Glomerular visceral epithelial cell (primary cell): ENCODE measurements around the gene FANCL.
"Not testable (repeated sequence)": the region's sequence is repeated elsewhere in the genome, so short reads cannot be mapped to it uniquely, and the experiment has no call there.

Experiments used
- DNase-seq: peaks from one replicate; pipeline ENCODE4 v3.0.0-alpha.2; 2016; ENCODE audit errors: extremely low spot score

The FANCL gene

DNA sequence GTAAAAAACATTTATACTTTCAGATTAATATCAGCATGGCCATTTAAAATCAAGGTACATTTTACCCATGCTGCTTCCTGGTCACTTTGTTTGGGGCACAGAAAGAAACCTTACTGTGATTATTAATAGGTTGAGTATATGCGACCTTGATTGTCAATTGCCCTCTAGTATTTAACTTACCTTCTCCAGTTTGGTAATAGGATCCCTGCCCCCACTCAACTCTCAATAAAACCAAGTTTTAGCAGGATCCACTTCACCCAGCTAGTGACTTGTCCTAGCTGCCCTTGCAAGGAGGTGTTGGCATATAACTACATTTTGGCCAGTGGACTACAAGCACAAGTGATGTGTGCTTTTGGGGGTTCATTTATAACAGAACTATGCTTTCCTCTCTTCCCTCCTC lies 34.3 kb downstream of the FANCL start:
- DNase-seq: no peak

GRCh38 chr2:58204195-58204959 lies 36.7 kb downstream of the FANCL start:
- no peak for DNase-seq

GRCh38 chr2:58203018-58203417 lies 38.1 kb downstream of the FANCL start:
- DNase-seq: no peak

DNA sequence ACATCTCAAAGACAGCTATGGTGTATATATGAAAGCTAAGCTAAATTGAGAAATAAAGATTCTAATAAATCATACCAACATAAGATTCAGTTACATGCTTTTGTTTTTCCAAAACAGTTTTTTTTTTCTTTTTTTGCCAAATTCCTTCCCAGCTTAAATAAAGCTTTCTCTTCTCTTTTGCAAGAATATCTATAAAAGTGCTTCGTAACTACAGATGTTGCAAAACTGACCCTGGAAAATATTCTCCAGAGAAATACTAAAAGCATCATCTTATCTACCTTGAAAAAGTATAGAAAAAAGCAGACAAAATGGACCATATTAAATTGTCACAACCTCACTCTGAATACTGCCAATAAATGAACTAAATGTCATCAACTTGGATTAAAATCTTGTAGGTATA lies 38.7 kb downstream of the FANCL start:
- no peak for DNase-seq

GRCh38 chr2:58197894-58198293 lies 43.2 kb downstream of the FANCL start:
- DNase-seq: no peak

GRCh38 chr2:58195662-58196061 lies 45.5 kb downstream of the FANCL start:
- DNase-seq: no peak

- no peak for DNase-seq
Measured at GRCh38 chr2:58194458-58194857, 46.7 kb downstream of the FANCL start.

- DNase-seq: not testable (repeated sequence)
Measured at GRCh38 chr2:58187022-58187421, 54.1 kb downstream of the FANCL start.

DNA sequence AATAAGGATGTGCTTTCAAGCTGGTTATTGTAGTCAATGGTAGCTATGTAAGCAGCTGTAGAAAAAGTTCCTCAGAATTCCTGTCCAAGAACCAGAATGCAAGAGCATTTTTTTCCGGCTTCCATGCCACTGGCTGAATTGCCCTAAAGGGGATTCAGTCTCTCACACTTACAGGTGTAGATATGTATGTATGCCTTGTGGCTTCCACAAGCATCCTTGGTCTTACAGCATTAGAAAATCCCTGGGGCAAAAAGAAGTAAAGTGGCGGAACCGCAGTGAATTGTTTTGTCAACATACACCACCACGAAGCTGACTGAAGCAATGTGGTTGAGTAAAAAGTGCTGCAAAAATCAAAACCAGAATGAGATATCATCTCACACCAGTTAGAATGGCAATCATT lies 54.6 kb downstream of the FANCL start:
- no peak for DNase-seq

- no peak for DNase-seq
Measured at GRCh38 chr2:58182527-58182926, 58.6 kb downstream of the FANCL start.

GRCh38 chr2:58180635-58181034 lies 60.5 kb downstream of the FANCL start:
- DNase-seq: no peak

DNA sequence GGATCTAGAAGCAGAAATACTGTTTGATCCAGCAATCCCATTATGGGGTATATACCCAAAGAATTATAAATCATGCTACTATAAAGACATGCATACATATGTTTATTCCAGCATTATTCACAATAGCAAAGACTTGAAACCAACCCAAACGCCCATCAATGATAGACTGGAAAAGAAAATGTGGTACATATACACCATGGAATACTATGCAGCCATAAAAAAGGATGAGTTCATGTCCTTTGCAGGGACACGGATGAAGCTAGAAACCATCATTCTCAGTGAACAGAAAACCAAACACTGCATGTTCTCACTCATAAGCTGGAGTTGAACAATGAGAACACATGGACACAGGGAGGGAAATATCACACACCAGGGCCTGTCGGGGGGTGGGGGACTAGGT lies 61.0 kb downstream of the FANCL start:
- DNase-seq: not testable (repeated sequence)

DNA sequence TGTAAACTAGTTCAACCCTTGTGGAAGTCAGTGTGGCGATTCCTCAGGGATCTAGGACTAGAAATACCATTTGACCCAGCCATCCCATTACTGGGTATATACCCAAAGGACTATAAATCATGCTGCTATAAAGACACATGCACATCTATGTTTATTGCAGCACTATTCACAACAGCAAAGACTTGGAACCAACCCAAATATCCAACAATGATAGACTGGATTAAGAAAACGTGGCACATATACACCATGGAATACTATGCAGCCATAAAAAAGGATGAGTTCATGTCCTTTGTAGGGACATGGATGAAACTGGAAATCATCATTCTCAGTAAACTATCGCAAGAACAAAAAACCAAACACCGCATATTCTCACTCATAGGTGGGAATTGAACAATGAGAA lies 63.9 kb downstream of the FANCL start:
- DNase-seq: not testable (repeated sequence)

- not testable (repeated sequence) for DNase-seq
Measured at GRCh38 chr2:58171831-58172230, 69.3 kb downstream of the FANCL start.

DNA sequence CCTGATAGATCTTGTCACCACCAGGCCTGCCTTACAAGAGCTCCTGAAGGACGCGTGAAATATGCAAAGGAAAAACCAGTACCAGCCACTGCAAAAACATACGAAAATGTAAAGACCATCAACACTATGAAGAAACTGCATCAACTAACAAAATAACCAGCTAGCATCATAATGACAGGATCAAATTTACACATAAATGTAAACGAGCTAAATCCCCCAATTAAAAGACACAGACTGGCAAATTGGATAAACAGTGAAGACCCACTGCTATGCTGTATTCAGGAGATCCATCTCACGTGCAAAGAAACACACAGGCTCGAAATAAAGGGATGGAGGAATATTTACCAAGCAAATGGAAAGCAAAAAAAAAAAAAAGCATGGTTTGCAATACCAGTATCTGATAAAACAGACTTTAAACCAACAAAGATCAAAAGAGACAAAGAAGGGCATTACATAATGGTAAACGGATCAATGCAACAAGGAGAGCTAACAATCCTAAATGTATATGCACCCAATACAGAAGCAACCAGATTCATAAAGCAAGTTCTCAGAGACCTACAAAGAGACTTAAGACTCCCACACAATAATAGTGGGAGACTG lies 70.7 kb downstream of the FANCL start:
- DNase-seq: not testable (repeated sequence)

GRCh38 chr2:58169845-58170244 lies 71.3 kb downstream of the FANCL start:
- DNase-seq: not testable (repeated sequence)

- DNase-seq: not testable (repeated sequence)
Measured at GRCh38 chr2:58168130-58168529, 73.0 kb downstream of the FANCL start.

DNA sequence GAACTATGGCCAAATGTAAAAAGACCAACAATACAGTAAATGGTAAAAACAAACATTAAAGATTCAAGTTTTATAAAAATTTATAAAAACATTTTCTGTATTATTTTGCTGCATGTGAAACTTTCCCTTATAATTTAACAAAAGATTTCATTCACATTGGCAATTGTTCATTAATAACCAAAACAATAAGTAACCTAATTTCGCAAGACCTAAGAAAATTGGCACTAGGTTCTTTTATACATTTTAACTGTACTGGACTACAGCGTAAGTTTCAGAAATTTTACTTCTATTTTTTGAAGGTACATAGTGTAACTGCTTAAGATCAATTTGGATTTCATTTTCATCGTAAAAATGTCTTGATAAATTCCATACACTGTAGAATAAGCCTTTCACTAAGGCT lies 77.2 kb downstream of the FANCL start:
- DNase-seq: no peak

GRCh38 chr2:58158481-58158880 lies 82.6 kb downstream of the FANCL start:
- no peak for DNase-seq

DNA sequence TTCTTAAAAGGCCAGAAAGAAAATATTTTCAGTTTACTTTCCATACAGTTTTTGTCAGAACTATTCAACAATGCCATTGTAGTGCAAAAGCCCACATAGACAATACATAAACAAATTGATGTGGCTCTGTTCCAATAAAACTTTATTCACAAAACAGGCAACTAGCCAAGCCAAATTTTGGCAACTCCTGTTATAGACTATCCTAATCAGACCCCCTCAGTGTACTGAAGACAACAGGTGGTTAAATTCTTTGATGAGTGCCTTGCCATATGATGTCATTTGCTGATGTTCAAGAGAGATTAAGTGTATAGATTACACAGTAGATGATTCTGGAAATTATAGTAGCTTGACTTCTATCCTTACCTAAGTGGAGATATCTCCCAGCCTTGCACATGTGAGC lies 83.4 kb downstream of the FANCL start:
- DNase-seq: no peak

DNA sequence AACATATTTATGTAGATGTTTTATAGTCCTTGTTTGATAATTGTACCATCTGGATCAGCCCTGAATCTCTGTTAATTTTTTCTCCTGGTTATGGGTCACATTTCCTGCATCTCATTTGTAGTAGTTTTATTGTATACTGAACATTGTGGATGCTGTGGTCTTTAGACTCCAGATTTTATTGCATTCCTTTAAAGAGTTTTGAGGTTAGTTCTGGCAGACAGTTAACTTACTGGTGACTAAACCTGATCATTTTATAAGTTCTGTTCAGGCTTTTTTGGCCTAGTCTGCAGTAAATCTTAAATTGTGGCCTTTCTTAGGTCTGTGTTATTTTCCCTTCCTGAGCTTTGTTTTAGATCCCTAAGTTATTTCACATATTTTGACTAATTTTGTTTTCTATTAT lies 84.3 kb downstream of the FANCL start:
- no peak for DNase-seq

GRCh38 chr2:58155160-58155778 lies 85.9 kb downstream of the FANCL start:
- no peak for DNase-seq

- DNase-seq: peak; percentile 27
Measured at GRCh38 chr2:58146707-58147106, 94.4 kb downstream of the FANCL start.
